ENCODE data around the gene HCFC1.
A peak's percentile ranks its signal among the peaks of the same experiment; 100 is the strongest.

The HCFC1 gene

DNA sequence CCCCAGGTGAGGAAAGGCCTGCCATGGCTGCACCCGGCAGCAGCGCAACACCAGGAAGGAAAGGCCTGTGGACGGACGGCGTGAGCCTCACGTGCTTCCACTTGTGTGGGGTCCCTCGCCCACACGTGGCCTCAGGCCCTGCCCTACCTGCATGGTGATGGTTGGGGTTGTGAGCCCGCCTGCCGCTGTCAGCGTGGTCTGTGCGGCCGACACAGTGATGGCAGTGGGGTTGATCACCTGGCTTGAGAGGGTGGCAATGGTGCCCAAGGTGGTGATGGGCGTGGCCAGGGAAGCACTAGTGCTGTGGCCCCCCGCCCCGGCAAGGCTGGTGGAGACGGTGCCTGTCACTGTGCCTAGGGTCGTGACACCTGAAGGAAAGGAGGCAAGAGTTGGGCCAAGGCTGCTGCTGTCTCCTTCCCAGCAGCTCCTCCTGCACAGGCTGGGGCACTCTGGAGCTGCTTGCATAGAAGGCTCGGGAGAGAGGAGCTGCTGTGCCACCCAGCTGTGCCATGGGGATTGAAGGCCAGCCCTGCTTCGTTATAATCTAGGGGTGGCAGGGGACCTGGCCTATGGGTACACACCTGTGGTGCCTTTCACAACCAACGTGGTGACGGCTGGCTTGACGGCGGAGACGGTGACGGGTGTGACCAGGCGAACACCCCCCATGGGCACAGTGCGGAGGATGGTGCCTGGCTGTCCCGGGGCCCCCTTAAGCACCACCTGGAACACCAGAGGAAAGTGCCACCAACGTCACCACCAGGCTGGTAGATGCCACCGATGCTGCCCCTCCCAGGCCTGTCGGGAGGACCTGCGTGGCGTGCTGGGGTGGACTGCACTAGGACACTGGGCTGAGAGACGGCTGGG is 15.3 kb downstream of the HCFC1 start:
- DNase-seq (ENCODE audit: low read depth) = no peak

DNA sequence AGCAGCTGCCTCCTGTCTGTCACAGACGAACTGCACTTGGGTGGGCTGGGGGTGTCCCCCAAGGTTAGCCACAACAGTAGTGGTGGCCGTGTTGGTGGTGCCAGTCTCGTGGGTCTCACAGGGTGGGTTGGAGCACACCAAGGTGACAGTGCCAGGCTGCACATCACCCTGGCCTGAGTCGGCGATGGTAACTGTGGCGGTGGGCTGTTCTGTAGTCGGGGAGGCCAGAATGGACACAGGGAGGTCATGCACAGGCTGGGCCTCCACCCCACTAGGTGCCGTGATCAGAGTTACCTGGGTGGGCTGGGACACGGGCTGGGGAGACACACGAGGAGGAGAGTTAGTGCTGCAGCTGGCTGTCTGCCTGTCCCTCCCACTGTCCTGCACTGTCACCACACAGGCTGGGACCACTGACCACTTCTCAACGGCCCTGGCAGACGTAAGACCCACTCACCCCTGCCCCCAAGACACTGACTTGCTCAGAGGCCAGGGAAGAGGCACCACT is 16.3 kb downstream of the HCFC1 start:
- no peak for DNase-seq (ENCODE audit: low read depth)

DNA sequence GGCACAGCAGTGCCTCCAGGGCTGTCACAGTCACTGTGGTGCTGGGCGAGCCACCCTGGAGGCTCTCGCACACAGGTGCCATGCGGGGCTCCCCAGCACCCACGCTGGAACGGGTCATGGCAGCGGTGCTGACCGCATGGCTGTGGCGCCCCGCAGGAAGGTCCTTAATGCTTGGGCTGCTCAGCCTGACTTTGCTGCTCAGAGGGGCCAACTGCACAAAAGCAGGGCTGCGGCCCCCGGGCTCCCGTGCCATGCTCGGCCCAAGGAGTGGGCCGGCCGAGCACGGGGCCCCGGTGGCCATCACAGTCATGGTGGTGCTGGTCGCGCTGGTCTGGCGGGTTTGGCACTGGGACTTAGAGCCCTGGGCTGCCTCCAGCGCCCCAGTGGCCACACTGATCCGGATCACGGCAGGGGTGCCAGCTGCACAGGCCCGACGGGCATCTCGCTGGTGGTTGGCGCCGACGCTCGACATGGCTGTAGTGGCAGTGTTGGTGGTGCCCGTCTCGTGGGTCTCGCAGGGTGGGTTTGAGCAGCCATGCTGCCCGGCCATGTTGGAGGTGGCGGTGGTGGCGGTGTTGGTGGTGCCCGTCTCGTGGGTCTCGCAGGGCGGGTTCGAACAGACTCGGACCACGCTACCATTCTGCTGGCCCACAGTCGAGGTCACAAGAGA is 16.9 kb downstream of the HCFC1 start:
- DNase-seq (ENCODE audit: low read depth) = no peak

DNA sequence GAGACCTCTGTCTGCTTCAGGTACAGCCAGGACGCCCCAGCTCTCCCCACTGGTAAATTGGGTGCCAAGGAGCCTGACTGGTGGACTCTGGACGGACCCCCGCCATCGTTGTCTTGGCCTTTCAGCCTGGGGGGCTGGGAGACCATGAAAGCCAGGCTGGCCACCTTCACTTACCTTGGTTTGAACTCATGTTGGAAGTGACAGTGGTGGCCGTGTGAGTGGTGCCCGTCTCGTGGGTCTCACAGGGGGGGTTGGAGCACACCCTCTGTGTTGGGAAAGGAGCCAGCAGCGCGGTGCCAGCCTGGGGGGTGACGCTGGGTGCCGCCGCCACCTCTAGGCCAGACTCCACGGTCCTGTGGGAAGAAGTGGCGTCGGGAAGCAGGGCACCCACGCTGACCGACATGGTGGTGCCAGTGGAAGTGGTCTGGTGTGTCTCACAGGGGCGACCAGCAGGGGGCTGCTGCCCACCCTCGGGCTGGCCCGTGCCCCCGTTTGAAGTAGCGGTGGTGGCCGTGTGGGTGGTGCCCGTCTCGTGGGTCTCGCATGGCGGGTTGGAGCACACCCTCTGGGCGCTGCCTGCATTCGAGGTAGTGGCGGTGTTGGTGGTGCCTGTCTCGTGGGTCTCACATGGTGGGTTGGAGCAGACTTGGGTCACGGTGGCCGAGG is 17.6 kb downstream of the HCFC1 start:
- DNase-seq (ENCODE audit: low read depth) = no peak

DNA sequence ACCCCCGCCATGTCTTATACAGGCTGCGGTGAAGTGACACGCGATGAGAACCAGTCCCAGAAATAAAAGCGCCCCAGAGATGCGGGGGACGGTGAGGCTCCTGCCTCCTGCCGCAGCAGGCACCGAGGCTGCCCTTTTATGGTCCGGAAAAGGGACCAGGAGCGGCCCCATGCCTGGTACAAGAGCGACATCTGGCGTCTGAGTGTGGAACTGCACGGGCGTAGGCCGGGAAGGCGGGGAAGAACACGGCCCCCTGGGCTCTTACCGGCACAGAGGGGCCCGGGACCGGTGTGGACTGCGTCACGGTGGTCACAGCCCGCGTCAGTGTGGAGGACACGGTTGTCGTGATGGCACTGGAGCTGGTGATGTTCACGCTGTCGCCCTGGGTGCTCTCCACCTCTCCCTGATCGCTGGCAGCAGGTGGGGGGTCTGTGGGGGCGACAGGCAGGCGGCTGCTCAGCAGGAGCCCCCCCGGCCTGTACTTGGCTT is 18.2 kb downstream of the HCFC1 start:
- no peak for DNase-seq (ENCODE audit: low read depth)

DNA sequence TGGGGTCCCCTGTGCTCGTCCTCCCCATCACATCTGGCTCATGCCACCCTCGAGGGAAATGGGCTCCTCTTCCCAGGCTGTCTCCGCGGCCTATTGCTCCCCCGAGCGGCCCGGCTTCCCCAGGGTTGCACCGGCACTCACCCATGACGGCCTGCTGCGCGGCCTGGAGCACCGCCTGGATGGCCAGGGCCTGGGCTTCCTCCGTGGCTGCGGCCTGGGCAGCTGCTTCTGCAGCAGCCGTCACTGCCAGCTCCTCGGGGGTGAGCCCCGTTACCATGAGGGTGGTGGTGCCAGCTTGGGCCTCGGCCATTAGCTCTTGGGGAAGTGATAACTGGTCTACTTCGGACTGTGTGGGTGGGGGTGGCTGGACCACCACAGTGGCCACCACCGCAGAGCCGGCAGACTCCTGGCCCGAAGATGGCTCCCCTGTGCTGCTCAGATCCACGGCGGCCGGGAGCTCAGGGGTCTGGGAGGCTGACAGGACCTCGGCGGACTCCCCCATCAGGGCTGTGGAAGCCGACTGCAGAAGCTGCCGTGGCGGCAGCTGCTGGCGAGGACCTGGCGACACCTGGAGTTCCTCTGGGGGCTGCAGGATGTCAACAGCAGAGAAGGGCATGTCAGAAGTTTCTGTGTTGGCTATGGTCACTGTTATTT is 19.1 kb downstream of the HCFC1 start:
- no peak for DNase-seq (ENCODE audit: low read depth)

DNA sequence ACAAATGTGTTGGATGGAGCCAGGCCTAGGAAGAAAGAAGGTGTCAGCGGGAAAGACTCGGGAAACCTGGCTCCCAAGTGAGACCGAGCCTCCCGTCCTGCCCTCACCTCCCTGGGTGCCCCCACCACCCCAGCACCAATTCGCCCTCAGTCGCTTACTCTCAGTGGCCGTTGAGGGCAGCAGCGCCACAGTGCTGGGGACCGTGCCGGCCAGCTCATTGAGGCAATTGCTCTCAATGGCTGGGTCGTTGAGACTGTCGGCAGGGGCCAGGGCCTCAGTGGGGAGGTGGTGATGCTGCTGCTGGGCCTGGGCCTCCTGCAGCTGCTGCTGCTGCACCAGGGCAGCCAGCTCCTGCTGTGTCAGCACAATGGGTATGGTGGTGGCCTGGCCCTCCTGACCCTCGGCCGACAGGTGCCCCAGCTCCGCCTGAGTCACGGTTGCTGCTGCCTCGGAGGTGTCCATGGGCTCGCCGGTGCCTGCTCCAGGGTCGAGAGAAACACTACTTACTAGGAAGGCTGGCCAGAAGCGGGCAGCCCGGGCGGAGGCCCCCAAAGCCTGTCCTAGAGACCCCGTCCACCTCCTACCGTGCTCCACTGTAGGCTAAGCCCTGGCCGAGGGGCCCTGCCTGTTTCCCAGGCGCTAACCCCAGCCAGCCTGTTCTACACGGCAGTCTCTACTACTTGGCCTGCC is 19.8 kb downstream of the HCFC1 start:
- no peak for DNase-seq (ENCODE audit: low read depth)

DNA sequence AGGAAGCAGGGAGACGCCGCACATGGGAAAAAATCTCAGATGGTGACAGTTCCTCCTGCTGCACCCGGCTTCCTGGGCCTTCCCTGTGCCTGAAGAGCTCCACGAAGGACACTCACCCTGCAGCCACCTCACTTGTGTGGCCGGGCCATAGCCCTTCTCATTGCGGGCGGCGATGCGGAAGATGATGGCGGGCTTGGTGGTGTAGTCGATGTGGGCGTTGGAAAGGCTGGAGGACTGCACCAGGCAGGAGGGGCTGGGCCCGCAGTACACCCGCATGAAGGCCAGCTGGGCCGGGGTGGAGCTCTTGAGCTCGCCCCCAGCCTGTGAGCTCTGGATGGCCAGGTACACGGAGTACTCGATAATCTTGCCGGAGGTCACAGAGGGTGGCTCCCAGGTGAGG is 21.5 kb downstream of the HCFC1 start:
- no peak for DNase-seq (ENCODE audit: low read depth)

DNA sequence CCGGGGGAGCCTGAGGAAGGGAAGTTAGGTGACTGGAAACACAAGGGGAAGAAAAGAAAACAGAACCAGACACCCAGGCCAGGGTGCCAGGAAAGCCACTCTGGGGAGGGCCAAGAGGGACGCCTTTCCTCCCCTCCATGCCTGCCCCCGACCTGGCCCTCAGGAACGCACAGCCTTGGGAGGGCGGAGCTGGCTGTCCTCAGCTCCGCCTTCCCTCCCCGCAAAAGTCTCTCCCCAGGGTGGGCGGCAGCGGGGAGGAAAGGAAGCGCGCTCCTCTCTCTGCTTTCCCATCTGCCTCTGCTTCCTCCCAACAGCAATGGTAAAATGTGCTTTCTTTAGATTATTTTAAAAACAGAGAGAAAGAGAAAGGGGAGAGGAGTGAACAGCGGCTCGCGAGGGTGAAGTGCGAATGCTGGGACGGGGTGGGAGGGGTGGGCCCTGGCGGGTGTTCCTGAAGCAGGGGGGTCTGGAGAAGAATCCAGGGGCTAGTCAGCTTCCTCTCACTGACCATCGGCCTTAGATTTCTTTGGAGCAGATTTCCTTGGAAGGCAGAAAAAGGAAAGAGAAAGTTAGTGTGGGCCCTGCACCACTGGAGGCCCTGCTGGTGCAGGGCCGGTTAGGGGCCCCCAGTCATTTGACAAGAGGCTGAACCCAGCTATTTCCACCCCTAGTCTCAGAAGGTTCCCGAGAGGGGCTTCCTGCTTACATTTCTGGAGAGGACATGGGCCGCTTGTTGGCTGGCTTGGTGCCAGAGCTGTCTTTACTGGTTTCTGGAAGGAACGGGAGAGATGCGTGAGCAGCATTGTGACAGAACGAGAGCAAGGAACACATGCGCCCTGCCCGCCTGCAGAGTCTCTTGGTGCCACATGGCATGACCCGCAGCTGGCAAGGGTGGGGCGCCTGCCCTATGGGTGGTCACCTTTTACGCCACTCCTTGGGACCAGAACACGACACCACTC is 22.5 kb downstream of the HCFC1 start:
- DNase-seq (ENCODE audit: low read depth) = no peak

DNA sequence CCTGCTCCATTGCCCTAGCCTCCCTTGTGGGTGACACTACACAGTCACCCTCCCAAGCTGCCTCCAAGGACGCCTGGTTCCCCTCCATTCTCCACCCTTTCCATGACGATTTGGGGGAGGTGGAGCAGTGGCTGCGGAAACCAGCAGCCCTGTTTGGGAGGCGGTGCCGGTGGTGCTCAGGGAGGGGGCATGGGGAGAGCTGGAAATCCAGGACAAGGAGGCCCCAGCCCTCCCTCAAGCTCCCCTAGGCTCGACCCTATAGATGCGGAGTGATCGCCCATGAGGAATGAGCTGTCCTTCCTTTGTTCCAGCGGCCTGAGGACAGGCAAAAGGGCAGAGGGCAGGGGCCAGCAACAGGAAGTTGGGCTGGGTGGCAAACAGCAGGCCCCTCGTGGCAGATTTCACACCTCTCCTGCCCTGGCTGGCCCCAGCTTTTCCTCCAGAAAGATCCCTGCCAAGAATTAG is 23.6 kb downstream of the HCFC1 start:
- DNase-seq (ENCODE audit: low read depth) = no peak

DNA sequence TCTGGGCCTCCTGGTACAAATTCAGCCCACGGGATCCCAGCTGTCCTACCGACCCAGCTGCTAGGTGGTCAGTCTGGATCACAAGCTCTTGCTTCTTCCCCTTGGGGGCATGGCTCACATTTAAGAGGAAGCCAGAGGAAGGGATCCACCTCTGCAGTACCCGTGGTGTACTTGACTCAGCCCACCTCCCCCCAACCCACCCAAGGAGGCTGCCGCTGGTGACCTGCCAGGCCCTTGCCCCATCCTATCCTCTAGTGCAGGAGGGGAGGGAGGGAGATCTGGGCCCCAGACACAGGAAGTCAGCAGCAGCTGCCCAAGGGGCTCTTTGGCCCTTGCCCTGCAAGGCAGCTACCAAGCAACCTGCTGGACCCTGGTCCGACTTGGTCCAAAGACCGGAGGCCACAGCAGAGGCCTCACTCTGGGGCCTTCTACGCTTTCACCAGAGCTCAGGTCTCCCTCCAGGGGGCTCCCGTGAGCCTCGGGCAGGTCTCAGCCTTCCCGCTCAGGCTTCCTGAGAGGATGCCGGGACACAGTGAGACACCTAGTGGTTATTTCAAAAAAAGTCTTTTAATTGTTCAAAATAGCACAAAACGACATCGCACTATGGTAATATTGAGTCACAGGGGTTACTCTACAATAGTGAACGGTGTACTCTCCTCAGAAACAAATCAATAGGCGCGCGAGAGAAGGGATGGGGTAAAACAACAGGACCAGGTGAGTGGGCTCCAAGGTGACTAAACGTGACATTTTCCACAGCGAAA is 24.4 kb downstream of the HCFC1 start:
- no peak for DNase-seq (ENCODE audit: low read depth)

DNA sequence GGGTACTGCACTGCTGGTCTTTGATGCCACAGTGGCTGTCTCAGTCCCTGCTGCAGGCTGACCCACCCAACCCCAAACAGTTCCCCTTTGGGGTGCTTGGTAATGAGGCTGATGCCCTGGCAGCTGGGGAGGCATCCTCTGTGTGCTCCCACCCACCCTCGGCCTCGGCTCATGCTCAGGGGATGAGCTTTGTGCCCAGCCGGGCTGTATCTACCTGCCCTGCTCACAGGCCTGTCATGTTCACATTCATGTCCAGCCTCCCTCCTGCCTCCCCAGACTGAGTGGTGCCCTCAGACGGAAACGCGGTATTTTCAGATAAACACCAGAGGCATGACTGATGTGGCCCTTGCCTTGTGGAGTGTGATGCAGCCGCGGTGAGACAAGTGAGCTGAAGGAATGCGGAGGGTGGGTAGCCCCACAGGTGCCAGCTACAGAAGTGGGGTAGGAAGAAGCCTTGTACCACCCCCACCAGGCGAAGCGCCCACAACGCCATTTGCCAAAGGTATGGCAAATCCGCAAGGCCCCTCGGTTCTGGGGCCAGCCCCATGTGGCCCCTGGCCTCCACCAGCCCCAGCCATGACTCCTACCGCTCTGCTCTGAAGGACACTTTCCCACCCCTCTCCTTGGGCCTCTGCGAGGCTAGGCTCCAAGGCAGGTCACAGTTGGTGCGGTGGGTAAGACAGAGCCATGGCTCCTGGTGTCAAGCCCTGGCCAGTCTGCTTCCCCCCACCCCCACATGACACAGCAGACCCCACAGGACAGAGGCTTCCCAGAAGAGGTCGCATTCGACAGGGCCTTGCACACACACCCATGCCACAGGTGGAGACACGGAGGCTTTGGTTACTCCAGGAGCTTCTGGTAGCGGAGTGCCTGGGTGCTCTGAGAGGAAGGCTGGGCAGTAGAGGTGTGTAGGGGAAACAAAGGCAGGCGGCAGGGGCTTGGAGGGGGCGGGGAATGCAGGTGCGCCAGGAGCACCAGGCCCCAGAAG is 25.4 kb downstream of the HCFC1 start:
- DNase-seq (ENCODE audit: low read depth) = no peak

DNA sequence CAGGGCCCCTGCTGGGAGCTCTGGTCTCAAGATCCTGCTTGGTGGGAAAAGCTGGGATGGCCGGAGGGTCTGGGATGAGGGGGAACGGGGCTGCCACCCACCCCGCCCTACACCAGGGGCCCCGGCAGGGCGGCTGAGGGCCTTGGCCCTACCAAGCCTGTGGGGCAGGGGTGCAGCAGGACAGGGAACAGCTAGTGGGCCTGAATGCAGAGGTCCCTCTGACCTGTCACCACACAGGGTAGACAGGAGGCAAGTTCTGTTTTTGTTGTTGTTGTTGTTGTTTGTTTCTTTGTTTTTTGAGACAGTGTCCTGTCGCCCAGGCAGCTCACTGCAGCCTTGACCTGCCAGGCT is 26.8 kb downstream of the HCFC1 start:
- DNase-seq (ENCODE audit: low read depth) = no peak

DNA sequence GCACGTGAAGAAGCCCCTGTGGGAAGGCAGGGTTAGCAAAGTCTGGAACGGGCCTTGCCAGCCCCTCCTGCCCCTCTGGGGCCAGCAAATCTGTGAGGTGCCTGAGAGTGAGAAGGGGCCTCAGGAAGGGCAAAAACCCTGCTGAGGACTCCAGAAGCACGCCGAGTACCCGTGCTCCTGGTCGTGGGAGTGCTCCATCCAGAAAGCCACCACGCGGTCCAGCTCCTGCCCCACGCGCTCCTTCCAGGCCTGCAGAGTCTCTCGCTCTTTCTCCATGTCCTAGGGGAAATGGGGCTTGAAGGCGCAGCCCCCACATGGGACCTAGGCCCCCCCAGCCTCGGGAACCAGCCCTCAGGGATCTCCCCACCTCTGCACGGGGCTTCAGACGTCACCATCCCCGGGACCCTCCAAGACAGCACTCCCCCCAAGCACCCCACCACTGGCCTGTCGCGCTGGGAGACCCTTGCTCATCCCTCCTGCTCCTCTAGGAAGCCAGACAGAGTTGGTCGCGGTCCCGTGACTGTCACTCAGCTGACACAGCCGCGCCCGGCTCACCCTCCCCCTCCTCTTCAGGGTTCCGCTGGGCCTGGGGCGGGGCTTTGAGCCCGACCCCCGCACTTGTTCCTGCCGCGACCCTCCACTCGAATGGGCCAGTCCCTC is 27.3 kb downstream of the HCFC1 start, which contains the start of gene RENBP:
TSS of gene RENBP (minus strand) at position 504 of the 660 bp plus-strand sequence. CDS start at position 471, 33 bp downstream.
- no peak for DNase-seq (ENCODE audit: low read depth)

DNA sequence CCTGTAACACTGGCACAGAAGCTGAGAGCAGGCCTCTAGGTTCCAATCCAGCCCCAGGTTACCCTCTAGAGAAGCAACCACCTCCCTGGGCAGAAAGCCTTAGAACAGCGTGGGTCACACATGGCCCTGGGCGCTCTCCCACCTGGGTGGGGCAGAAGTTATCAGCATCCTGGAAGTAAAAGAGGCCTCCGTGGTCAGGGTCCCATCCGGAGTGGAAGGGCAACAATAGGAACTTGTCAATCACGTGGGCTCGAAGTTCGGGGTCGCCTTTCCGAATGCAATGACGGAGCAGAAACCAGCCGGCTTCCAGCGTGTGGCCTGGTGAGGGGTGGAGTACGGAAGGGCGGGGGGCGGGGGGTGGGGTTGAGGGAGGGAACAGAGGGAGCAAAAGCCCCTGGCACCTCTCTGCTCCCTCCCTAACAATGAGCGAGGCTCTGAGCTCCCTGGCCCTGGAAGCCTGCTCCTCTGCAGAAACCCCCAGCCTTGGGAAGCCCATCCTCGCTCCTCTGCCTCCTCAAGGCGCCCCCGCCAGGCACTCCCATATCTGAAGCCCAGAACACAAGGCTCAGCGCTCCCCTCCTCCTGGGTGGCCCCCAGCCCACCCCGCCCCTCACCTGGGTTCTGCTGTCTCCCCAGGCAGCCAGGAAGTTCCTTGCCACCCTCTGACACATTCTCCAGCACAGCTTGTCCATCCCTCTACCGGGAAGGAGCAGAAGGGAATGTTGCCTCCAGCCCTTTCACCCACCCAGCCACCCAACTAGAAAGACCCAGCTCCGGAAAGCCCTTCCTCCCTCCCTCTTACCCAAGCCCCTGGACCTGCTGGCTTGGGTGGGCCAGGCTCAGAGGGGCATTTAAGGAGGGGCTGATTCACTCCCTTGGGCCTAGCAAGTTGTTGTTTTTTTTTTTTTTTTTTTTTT is 30.0 kb downstream of the HCFC1 start:
- peak; percentile 81 for DNase-seq (ENCODE audit: low read depth)

DNA sequence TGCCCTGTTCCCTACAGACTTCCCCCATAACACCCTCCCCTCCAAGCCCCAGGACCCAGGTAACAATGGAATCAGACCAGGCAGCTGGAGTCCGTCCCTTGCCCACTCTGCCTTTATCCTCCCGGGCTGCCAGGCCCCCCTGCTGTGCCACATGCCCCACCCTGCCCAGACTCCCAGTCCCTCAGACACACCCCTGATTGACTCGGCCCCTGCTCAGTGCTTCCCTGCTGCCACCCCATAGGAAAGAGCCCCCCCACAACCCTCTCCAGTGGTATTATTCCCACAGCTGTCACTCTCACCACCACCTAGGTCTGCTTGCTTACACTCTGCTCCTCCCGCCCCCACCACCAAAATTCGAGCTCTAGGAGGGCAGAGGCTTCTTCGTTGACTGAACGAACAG is 32.0 kb downstream of the HCFC1 start:
- no peak for DNase-seq (ENCODE audit: low read depth)
